ENCODE data around the gene CHST11.

CHST11 gene

GRCh38 chr12:104746467-104747088, 289.8 kb downstream of the CHST11 start:
- peak in 1 of 2 donors; percentile 25 for DNase-seq

- no peak for DNase-seq
These were observed 290.6 kb downstream of the CHST11 start for GRCh38 chr12:104747330-104747729.

GRCh38 chr12:104747955-104748354, 291.2 kb downstream of the CHST11 start:
- no peak for DNase-seq

- DNase-seq: no peak
These were observed 291.6 kb downstream of the CHST11 start for GRCh38 chr12:104748356-104748755.

GRCh38 chr12:104748790-104749189, 292.0 kb downstream of the CHST11 start:
- DNase-seq: peak; percentile 35 to 51

GRCh38 chr12:104749545-104749944, 292.8 kb downstream of the CHST11 start:
- DNase-seq: no peak

GRCh38 chr12:104750061-104750460, 293.3 kb downstream of the CHST11 start:
- peak; percentile 77 to 83 for DNase-seq

GRCh38 chr12:104751120-104751519, 294.4 kb downstream of the CHST11 start:
- DNase-seq: no peak

- no peak for DNase-seq
These were observed 294.8 kb downstream of the CHST11 start for GRCh38 chr12:104751594-104751993.

- no peak for DNase-seq
These were observed 295.3 kb downstream of the CHST11 start for GRCh38 chr12:104752016-104752415.

- DNase-seq: no peak
These were observed 296.1 kb downstream of the CHST11 start for GRCh38 chr12:104752881-104753280.

- no peak for DNase-seq
These were observed 300.2 kb downstream of the CHST11 start for GRCh38 chr12:104756901-104757300.

GRCh38 chr12:104758771-104759170, 302.0 kb downstream of the CHST11 start:
- DNase-seq: no peak

GRCh38 chr12:104761091-104761490, 304.3 kb downstream of the CHST11 start:
- no peak for DNase-seq

- no peak for DNase-seq
These were observed 304.9 kb downstream of the CHST11 start for GRCh38 chr12:104761611-104762010.

GRCh38 chr12:104763168-104763805, 306.5 kb downstream of the CHST11 start:
- DNase-seq: peak; percentile 84 to 86

GRCh38 chr12:104764225-104765091, 307.7 kb downstream of the CHST11 start:
- DNase-seq: no peak

- DNase-seq: no peak
These were observed 310.5 kb downstream of the CHST11 start for GRCh38 chr12:104767261-104767660.

- DNase-seq: no peak
These were observed 311.3 kb downstream of the CHST11 start for GRCh38 chr12:104768033-104768432.

- DNase-seq: no peak
These were observed 312.4 kb downstream of the CHST11 start for GRCh38 chr12:104769144-104769561.

GRCh38 chr12:104772336-104772735, 315.6 kb downstream of the CHST11 start:
- no peak for DNase-seq

GRCh38 chr12:104775731-104776231, 319.0 kb downstream of the CHST11 start:
- DNase-seq: no peak

GRCh38 chr12:104779134-104779533, 322.4 kb downstream of the CHST11 start:
- no peak for DNase-seq

GRCh38 chr12:104782296-104782695, 325.5 kb downstream of the CHST11 start:
- no peak for DNase-seq

Measured in inflammatory macrophage treated with lipopolysaccharide for 1 hour (primary cell).